ENCODE data around the gene RECQL.
A peak's percentile ranks its signal among the peaks of the same experiment; 100 is the strongest.
"Not testable (repeated sequence)": the region's sequence is repeated elsewhere in the genome, so short reads cannot be mapped to it uniquely, and the experiment has no call there.

RECQL gene

GRCh38 chr12:21502164-21502496, 695 bp upstream of the RECQL start:
- DNase-seq (ENCODE audit: low read depth), result no peak

- no peak for DNase-seq (ENCODE audit: low read depth)
Observed at GRCh38 chr12:21500786-21501257, 613 bp downstream of the RECQL start.

- no peak for DNase-seq (ENCODE audit: low read depth)
Observed at GRCh38 chr12:21499765-21500164, 1.7 kb downstream of the RECQL start.

- DNase-seq (ENCODE audit: low read depth), result no peak
Observed at GRCh38 chr12:21485998-21486397, 15.4 kb downstream of the RECQL start.

- DNase-seq (ENCODE audit: low read depth), result no peak
Observed at GRCh38 chr12:21483531-21483930, 17.9 kb downstream of the RECQL start.

- peak; percentile 58 for DNase-seq (ENCODE audit: low read depth)
Observed at GRCh38 chr12:21478756-21479455, 22.5 kb downstream of the RECQL start.

- no peak for DNase-seq (ENCODE audit: low read depth)
Observed at GRCh38 chr12:21476949-21477348, 24.5 kb downstream of the RECQL start.

- no peak for DNase-seq (ENCODE audit: low read depth)
Observed at GRCh38 chr12:21475552-21475951, 25.9 kb downstream of the RECQL start.

GRCh38 chr12:21472197-21472823, 29.1 kb downstream of the RECQL start:
- no peak for DNase-seq (ENCODE audit: low read depth)

- no peak for DNase-seq (ENCODE audit: low read depth)
Observed at GRCh38 chr12:21471294-21471693, 30.1 kb downstream of the RECQL start.

- DNase-seq (ENCODE audit: low read depth), result not testable (repeated sequence)
Observed at GRCh38 chr12:21467334-21467733, 34.1 kb downstream of the RECQL start.

- no peak for DNase-seq (ENCODE audit: low read depth)
Observed at GRCh38 chr12:21459474-21459873, 42.0 kb downstream of the RECQL start.

GRCh38 chr12:21456291-21456780, 45.1 kb downstream of the RECQL start:
- DNase-seq (ENCODE audit: low read depth), result no peak

- DNase-seq (ENCODE audit: low read depth), result no peak
Observed at GRCh38 chr12:21453312-21453852, 48.1 kb downstream of the RECQL start.

- no peak for DNase-seq (ENCODE audit: low read depth)
Observed at GRCh38 chr12:21451529-21451928, 49.9 kb downstream of the RECQL start.

GRCh38 chr12:21444193-21445146, 57.0 kb downstream of the RECQL start:
- DNase-seq (ENCODE audit: low read depth), result no peak

- no peak for DNase-seq (ENCODE audit: low read depth)
Observed at GRCh38 chr12:21439347-21439746, 62.1 kb downstream of the RECQL start.

GRCh38 chr12:21438643-21439042, 62.8 kb downstream of the RECQL start:
- no peak for DNase-seq (ENCODE audit: low read depth)

- DNase-seq (ENCODE audit: low read depth), result no peak
Observed at GRCh38 chr12:21434699-21435098, 66.7 kb downstream of the RECQL start.

GRCh38 chr12:21433525-21433924, 67.9 kb downstream of the RECQL start:
- DNase-seq (ENCODE audit: low read depth), result no peak

GRCh38 chr12:21429994-21430393, 71.4 kb downstream of the RECQL start:
- DNase-seq (ENCODE audit: low read depth), result no peak

- no peak for DNase-seq (ENCODE audit: low read depth)
Observed at GRCh38 chr12:21428241-21428640, 73.2 kb downstream of the RECQL start.
